Dermis microvascular lymphatic vessel endothelial cell (primary cell): ENCODE measurements around the gene NEUROD2. TPM values are rescaled to one million over a fixed set of nuclear protein-coding genes. Genes with fewer than 3 reads are reported as not detected.

ENCODE experiments used
- DNase-seq, 2 donors: peaks; one replicate each; pipeline versions ENCODE4 v3.0.0 to v3.0.0-alpha.2; 2010; ENCODE audit warnings: low read depth in 2 of 2
- total RNA-seq: library from RNA; depleted of rRNA; stranded (reverse); fragments of >200 nt; gene quantifications from 2 replicates; pipeline ENCODE4 v1.2.1, GENCODE V29; 2014

NEUROD2 gene
- not detected in 2 replicates for total RNA-seq

DNA sequence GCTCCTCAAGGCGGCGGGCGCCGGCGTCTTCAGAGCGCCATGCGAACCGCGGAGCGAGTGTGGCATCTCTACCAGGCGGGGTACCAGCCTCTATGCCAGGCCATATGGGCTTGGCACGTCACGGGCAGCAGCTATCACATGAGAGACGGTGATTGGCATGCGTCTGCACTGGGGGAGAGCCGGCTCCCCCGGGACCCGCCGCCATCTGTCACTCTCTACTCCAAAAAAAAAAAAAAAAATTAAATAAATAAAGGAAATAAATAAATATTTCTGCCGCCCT is at the start of gene NEUROD2:
TSS of gene NEUROD2 (minus strand) at position 70 of the 280 bp plus-strand sequence. CDS start 1,321 bp downstream, outside the sequence.
- DNase-seq, result no peak

DNA sequence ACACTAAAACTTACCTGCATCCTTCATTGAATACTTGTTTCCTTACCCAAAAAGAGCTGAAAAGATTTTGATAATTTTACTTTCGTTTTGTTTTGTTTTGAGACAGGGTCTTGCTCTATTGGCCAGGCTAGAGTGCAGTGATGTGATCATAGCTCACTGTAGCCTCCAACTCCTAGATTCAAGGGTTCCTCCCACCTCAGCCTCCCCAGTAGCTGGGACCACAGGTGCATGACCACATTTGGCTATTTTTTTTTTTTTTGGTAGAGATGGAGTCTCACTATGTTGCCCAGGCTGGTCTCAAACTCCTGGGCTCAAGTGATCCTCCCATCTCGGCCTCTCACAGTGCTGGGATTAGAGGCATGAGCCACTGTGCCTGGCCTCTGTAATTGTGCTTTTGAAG is 47.4 kb upstream of the NEUROD2 start:
- DNase-seq, result no peak

GRCh38 chr17:39653662-39654331 is 46.1 kb upstream of the NEUROD2 start:
- peak in 1 of 2 donors; percentile 49 for DNase-seq

GRCh38 chr17:39653316-39653661 is 45.6 kb upstream of the NEUROD2 start:
- no peak for DNase-seq

DNA sequence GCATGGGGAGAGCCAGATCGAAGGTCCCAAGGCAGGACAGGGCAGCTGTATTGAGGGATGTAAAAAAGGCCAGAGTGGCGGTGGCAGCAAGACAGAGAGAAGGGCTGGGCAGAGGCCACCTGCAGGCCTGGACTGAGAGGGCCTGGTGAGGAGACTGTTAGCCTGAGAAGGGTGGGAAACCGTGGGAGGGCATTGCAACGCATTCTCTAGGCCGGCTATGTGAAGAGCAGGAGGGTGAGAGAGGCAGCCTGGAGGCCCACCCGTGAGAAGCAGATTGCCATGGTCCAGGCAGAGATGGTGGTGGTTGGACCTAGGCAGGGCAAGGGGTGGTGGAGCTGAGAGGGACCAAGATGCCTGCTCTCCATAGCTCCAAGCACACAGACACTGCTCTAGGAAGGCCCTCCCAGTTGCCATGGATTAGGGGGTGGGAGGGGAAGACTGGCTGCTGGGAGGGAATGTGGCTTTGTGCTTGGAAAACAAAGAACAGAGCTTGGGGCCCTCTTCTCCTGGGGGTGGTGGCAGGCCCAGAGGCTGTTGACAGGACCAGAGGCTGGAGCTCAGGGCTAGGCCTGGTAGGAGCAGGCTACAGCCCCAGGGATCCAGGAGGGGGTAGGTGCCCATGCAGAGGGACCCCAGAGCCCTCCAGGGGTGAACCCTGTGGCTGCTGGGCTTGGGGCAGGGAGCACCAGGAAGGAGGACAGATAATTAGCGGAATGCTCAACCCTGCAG is 45.0 kb upstream of the NEUROD2 start:
- DNase-seq, result no peak

GRCh38 chr17:39651923-39652586 is 44.3 kb upstream of the NEUROD2 start:
- DNase-seq, result no peak

DNA sequence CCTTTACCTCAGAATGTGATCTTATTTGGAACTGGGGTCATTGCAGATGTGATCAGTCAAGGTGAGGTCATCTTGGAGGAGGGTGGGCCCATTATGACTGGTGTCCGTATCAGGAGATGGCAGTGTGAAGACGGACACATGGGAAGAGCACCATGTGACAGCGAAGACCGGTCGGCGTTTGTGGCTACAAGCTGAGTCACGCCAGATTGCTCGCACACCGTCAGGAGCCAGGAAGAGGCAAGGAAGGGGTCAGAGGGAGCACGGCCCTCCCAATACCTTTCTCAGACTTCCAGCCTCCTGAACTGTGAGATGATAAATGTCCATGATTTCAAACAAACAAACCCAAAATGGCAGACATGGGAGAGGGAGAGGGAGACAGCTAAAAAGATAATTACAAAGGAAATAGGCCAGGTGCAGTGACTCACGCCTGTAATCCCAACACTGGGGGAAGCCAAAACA is 42.4 kb upstream of the NEUROD2 start:
- DNase-seq, result no peak

- DNase-seq, result no peak
Measured at GRCh38 chr17:39648616-39649366, 41.1 kb upstream of the NEUROD2 start.

- no peak for DNase-seq
Measured at GRCh38 chr17:39647256-39647655, 39.5 kb upstream of the NEUROD2 start.

GRCh38 chr17:39643271-39643670 is 35.6 kb upstream of the NEUROD2 start:
- DNase-seq, result no peak

- DNase-seq, result no peak
Measured at GRCh38 chr17:39642291-39643074, 34.8 kb upstream of the NEUROD2 start.

- DNase-seq, result no peak
Measured at GRCh38 chr17:39641883-39642282, 34.2 kb upstream of the NEUROD2 start.

GRCh38 chr17:39641097-39641496 is 33.4 kb upstream of the NEUROD2 start:
- DNase-seq, result no peak

DNA sequence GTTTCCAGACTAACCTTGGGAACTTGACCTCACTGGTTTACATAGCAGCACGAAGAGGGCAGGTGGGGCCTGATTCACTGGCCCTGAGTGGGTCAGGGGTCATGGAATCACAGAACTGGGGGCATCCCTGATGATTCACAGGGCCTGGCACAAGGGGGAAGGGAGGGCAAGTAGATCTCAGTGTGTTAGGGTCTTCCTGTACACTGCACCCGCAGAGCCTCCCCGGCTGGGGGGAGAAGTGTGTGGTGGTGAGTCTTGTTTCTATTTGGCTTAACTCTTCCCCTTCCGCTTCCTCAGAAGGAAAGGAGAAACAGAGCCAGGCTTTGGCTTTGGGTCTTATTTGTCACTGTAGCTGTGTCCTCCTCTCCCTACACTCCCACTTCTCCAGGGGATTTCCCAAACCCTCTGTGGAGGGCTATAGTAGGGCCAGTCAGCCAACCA is 32.9 kb upstream of the NEUROD2 start:
- DNase-seq, result no peak

DNA sequence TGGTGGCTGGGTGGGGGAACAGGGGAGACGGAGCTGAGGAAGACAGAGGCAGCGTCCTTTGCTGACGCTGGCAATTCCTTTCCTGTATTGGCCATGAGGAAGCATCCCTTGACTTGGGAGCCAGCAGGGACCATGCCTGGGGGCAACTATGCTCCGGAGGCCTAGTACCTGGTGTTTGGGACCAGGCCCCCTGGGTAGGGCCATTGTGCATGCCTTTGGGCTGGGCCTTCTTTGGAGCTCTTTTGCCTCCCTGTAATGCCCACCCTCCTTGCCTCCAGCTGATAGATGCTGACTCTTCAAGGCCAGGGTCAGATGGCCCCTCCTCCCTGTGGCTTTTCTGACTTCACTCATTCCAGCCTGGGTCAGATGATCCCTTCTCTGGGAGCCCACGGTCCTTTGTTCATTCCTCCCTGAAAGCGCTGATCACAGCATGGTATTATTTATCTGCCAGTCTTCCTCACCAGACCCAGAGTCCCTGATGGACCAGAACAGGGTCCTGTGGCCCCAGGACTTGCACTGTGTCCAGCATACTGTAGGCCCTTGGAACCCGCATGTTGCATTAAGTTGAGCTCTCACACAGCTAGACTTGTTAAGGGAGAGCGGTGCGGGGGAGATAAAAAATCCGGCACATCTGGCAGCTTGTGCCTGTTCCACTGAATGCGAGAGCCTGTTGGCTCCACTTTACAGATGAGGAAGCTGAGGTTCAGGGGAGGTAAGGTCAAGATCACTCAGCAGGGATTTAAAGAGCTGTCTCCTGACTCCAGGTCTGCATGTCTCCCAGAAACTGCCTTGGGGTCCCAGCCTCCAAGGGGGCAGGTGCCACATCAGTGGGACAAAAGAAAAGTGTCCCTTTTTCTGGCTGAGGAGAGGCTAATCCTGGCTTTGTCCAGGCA is 32.1 kb upstream of the NEUROD2 start:
- no peak for DNase-seq

GRCh38 chr17:39639043-39639442 is 31.3 kb upstream of the NEUROD2 start:
- DNase-seq, result no peak

DNA sequence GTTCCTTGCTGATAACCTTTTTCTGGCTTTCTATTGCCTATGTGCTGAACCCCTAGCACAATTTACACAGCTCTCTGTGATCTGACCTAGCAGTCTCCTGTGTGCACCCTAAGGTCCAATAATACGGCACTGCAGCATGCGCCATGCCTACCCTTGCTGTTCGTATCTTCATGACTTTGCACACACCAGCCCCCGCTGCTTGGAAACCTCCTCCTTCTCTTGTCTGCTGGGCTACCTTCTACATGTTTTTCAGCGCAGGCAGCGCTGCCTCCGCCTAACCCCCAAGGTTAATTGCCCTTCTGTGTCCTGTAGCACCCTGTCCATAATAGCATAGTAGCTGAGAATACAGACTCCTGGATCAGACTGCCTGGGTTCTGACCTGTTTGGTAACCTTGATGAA is 30.6 kb upstream of the NEUROD2 start:
- DNase-seq, result no peak

- DNase-seq, result peak; percentile 70 to 86
Measured at GRCh38 chr17:39636927-39637736, 29.4 kb upstream of the NEUROD2 start, which contains the start of gene STARD3. STARD3 (plus strand) TSS chr17:39637144; CDS start chr17:39653532, 16,388 bp downstream.

- DNase-seq, result no peak
Measured at GRCh38 chr17:39636587-39636926, 28.8 kb upstream of the NEUROD2 start.
